ENCODE results near the gene PDE11A.

Gene PDE11A

DNA sequence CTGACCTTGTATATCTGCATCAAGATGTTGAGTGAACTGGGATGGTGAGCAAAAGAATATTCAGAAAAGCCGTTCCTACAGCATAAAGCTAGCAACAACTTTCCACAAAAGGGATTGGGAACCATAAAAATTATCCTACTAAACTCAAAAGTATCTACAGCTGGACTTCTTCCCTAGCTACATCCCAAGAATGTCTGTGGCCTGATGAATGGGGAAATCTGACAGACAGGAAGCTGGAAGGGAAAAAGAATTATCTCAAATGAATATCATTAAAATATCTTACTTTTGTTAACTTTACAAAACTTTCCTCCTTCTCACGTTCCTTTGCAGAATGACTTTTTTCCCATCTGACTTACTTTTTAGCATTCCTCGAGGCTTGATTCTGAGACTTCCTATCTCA, 150.9 kb downstream of the PDE11A start:
- no peak for DNase-seq

- no peak for DNase-seq
These were observed 155.4 kb downstream of the PDE11A start for GRCh38 chr2:177917169-177917568.

- DNase-seq: no peak
These were observed 156.2 kb downstream of the PDE11A start for GRCh38 chr2:177916342-177916741.

GRCh38 chr2:177914247-177914646, 158.3 kb downstream of the PDE11A start:
- DNase-seq: no peak

DNA sequence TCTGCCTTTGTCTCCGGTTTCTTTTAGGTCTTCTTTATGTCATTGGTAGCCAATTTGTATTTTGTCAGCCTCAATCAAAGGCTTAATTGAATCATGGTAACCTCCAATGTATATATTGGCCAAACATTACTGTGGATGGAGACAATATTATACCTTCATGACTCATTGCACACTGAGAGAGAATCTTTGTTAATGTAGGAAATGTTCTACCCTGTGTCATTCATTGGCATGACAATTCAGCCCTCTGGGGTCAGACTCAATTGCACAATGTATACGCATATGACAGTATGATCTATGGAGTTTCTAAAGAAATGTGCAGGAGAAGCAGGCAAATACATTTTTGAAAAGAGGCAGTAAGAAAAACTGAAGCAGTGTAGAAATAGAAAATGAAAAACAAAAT, 162.6 kb downstream of the PDE11A start:
- DNase-seq: peak; percentile 12

GRCh38 chr2:177908824-177909223, 163.8 kb downstream of the PDE11A start:
- no peak for DNase-seq

DNA sequence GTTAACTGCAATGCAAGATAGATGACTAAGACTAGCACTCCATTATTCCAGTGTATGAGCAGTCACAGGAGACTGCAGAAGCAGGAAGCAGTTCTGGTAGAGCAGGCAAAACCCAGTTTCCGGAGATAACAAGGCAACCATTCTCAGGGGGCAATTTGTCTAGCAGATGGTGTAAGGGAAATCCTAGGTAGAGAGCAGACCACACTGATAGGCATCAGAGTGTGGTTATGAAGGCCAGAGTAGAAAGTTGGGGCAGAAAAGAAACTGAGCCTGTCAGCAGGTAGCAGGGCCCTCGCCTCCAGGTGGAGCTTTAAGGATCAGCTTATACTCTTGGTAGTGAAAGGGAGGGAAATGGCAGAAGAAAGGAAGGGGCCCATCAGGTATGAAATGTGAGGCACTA, 164.4 kb downstream of the PDE11A start:
- no peak for DNase-seq

DNA sequence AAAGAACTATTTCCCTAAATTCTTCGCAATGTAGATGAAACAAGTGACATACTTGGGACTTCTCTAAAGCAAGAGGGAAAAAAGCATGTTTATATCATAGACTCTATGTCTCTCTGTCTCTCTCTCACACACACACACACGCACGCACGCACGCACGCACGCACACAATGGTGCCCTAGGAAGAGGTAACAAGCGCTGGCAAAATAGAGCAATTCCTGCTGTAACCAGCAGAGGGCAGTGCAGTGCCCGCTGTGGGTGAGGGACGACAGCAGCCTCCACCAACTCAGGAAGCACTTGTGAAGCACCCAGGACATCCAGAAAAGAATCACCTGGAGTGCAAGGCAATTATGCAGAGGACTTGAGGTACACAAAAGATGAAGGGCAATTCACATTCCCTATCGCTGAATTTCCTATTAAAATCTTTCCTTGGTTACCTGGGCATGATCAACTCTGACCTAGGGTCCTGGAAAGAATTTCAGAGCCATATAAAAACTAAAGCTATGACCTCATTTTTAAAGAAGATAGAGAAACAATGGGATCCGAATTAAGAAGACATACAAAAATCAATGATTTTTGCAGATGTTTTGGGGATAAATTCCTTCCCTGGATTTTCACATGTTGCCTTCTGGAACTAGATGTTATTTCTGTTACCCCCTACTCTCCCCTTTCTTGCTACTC, 166.4 kb downstream of the PDE11A start:
- DNase-seq: peak; percentile 53

GRCh38 chr2:177905640-177906039, 166.9 kb downstream of the PDE11A start:
- DNase-seq: no peak

GRCh38 chr2:177902395-177903163, 170.0 kb downstream of the PDE11A start:
- DNase-seq: no peak

GRCh38 chr2:177900082-177900481, 172.5 kb downstream of the PDE11A start:
- DNase-seq: no peak

- DNase-seq: no peak
These were observed 175.3 kb downstream of the PDE11A start for GRCh38 chr2:177897278-177897677.

DNA sequence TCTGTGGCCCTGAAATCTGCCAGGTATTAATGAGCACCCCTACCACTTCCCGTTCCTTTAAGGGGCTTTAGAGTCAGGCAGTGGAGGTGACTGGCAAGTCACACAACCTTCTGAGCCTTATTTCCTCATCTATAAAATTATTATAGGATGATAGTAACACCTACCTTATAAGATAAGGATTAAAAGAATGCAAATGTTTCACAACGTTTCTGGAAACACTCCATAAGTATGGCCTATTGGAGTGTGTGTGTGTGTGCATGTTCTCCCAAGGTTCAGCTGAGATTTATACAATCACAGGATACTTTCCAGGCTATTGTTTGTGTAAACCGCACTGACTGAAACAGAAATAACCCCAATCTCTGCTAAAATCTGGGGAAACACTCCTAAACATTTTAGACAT, 176.0 kb downstream of the PDE11A start:
- DNase-seq: no peak

- DNase-seq: no peak
These were observed 178.0 kb downstream of the PDE11A start for GRCh38 chr2:177894546-177894945.

DNA sequence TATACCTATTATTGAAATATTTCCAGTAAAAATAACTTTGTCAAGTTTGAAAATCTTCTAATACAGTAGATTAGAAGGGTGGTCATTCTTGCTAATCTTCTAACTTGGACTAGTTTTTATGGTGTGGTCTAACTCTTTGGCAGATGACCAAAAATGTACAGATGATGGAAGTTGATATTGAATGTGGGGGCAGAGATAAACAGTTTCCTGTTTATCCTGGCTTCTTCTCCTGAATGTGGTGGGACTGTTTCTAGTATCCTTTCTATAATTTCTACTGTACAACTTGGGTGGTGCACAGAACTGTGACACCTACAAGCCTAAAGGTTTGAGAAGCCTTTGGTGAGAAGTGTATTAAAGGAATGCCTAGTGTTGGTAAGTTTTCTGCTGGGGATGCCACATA, 178.7 kb downstream of the PDE11A start:
- DNase-seq: no peak

DNA sequence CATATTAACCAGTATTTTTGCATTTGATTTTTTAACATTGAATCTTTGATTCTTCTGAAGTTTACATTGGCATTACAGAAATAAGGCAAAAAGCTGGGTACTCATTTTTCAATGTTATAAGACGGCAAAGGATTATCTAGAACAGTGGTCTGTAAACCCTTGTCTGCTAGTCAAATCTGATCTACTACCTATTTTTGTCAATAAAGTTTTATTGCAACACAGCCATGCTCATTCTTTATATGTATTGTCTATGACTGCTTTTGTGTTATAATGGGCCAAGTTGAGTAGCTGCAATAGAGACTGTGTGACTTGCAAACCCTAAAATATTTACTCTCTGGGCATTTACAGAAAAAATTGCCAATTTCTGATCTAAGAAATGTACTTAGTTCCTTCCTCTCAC, 181.0 kb downstream of the PDE11A start:
- DNase-seq: no peak

DNA sequence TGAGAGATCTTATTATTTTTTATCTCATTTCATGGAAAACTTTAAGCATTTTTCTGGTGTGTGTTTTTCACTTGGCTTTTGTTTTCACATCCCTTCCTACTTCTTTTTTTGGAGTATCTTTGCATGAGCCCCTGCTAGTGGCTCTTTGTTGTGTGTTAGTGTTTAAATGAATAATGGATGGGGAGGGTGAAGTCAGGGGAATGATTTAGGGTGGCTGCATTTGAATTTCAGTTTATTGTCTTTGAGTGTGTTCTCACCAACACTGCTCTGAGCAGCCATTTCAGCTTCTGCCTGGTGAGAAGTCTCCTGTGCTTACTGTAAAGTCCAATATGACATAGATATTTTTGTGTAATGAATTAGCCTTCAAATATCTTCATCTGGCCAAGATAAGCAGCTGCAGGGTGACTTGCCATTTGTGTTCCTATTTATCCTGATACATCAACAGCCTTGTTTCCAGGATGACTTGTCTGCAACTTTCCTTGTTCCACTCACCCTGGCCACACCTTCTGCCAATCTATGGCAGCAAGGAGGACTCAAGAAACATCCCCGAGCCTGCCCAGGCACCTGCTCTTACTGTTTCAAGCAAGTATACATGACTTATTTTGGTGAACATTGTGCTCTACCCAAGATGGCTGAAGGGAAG, 182.6 kb downstream of the PDE11A start:
- DNase-seq: no peak

GRCh38 chr2:177888581-177888980, 184.0 kb downstream of the PDE11A start:
- DNase-seq: no peak

GRCh38 chr2:177887722-177888121, 184.9 kb downstream of the PDE11A start:
- no peak for DNase-seq

GRCh38 chr2:177886824-177887223, 185.8 kb downstream of the PDE11A start:
- DNase-seq: no peak

GRCh38 chr2:177885828-177886466, 186.6 kb downstream of the PDE11A start:
- no peak for DNase-seq

DNA sequence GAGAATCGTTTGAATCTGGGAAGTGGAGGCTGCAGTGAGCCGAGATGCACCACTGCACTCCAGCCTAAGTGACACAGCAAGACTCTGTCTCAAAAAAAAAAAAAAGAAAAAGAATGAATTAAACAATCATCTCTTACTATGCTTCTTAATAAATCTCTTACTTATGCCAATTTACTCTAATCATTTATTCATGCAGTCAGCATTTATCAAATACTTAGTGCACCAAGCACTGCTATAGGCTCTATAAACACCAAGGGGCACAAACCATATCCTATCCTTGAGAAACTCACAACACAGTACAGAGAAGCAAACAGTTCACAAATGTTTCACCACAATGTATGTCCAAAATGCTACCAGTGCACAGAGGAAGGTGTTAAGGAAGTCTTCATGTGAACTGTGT, 189.4 kb downstream of the PDE11A start:
- no peak for DNase-seq

DNA sequence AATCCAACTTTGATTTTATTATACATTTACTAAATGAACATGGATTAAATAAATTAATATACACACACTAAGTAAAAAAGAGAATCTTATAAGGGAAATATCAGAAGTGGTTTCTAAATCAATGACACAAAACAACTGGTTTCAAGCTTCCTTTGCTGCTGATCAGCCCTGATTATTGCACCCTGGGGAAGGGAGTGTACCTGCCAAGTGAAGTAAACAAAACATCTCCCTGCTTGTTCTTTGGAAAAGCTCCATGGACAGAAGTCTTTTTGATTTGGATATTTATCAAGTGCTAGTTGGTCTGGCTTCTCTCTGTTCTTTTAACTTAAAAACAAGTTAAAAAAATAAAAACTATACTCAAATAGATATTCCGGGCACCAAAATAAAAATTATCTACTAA, 190.1 kb downstream of the PDE11A start:
- no peak for DNase-seq

GRCh38 chr2:177881921-177882320, 190.7 kb downstream of the PDE11A start:
- DNase-seq: no peak

Data from MV-4-11 (cell line).